ENCODE measurements around the gene STBD1. TPM values are rescaled to one million over a fixed set of nuclear protein-coding genes. Genes with fewer than 3 reads are reported as not detected.
A peak's percentile ranks its signal among the peaks of the same experiment; 100 is the strongest.

The STBD1 gene
- total and polyA plus RNA-seq, 8 donors = 2.2 to 9.0 (median 2.7) TPM

GRCh38 chr4:76315267-76315918 lies 8.9 kb downstream of the STBD1 start:
- Histone ChIP-seq H3K4me3 (no peak overlapping the region), H3K27ac (no peak overlapping the region), H3K4me1 (no peaks in the 10 kb centered on the region), H3K27me3 (no peaks in the 10 kb centered on the region), H3K9me3 (peaks cover 0 to 15% of the 10 kb centered on the region in 2 donors), H3K36me3 (peaks cover 0 to 4% of the 10 kb centered on the region in 2 donors)
- no peak for TF ChIP-seq CTCF (IDR thresholded peaks at IDR 0.05)
- DNase-seq (no peak), ATAC-seq (no peak)
- intact Hi-C loops (cut with DNase I) = no loop called here

- Histone ChIP-seq H3K4me1 (no peaks in the 10 kb centered on the region), H3K27ac (no peak overlapping the region), H3K9me3 (peaks cover 0 to 18% of the 10 kb centered on the region in 2 donors), H3K27me3 (no peaks in the 10 kb centered on the region), H3K36me3 (no peaks in the 10 kb centered on the region), H3K4me3 (no peak overlapping the region)
- ATAC-seq (no peak), DNase-seq (no peak)
- intact Hi-C loops (cut with DNase I) = no loop called here
- no peak for TF ChIP-seq CTCF (IDR thresholded peaks at IDR 0.05)
Measured at GRCh38 chr4:76316131-76316530, 9.6 kb downstream of the STBD1 start.

GRCh38 chr4:76322236-76322635 lies 15.7 kb downstream of the STBD1 start:
- Histone ChIP-seq H3K4me3 (no peak overlapping the region), H3K27ac (peak overlapping the region in 1 of 2 donors; percentile 43), H3K36me3 (no peaks in the 10 kb centered on the region), H3K4me1 (no peaks in the 10 kb centered on the region), H3K27me3 (no peaks in the 10 kb centered on the region), H3K9me3 (peaks cover 3 to 28% of the 10 kb centered on the region in 2 donors)
- DNase-seq (no peak), ATAC-seq (no peak)
- intact Hi-C loops (cut with DNase I) = no loop called here
- TF ChIP-seq CTCF (IDR thresholded peaks at IDR 0.05) = no peak

- ATAC-seq = no peak
- no peaks in the 10 kb centered on the region for H3K36me3 ChIP-seq
- no peak overlapping the region for H3K4me3 ChIP-seq
- no peak for DNase-seq
- intact Hi-C loops (cut with DNase I) = no loop called here
- peaks cover 3 to 35% of the 10 kb centered on the region in 2 donors for H3K9me3 ChIP-seq
- H3K4me1 ChIP-seq = no peaks in the 10 kb centered on the region
- H3K27ac ChIP-seq = peak overlapping the region in 1 of 2 donors; percentile 36
- TF ChIP-seq CTCF (IDR thresholded peaks at IDR 0.05) = no peak
- no peaks in the 10 kb centered on the region for H3K27me3 ChIP-seq
Measured at GRCh38 chr4:76325072-76325471, 18.5 kb downstream of the STBD1 start.

GRCh38 chr4:76326515-76326914 lies 20.0 kb downstream of the STBD1 start:
- H3K27me3 ChIP-seq = no peaks in the 10 kb centered on the region
- ATAC-seq = no peak
- no peaks in the 10 kb centered on the region for H3K36me3 ChIP-seq
- TF ChIP-seq CTCF (IDR thresholded peaks at IDR 0.05) = no peak
- H3K9me3 ChIP-seq = peaks cover 3 to 28% of the 10 kb centered on the region in 2 donors
- no peak for DNase-seq
- H3K4me3 ChIP-seq = no peak overlapping the region
- intact Hi-C loops (cut with DNase I) = no loop called here
- no peak overlapping the region for H3K27ac ChIP-seq
- no peaks in the 10 kb centered on the region for H3K4me1 ChIP-seq
